RWPE1 (cell line): ENCODE results near the gene TAB2.

Source experiments
- CTCF ChIA-PET: fragments of 350-600 bp; sonication (Branson Sonifier 250); formaldehyde crosslinking; extraction: SDS; loops from one replicate; lab custom pipeline; 2021; lab: Yijun Ruan, JAX
- POLR2A ChIA-PET: fragments of 400-600 bp; formaldehyde crosslinking; extraction: SDS; loops from one replicate; lab custom pipeline; 2020; ENCODE audit warnings: antibody characterized with exemption; ENCODE audit not compliant: low non-redundant PET; lab: Yijun Ruan, JAX
- DNase-seq: peaks from one replicate; pipeline ENCODE4 v3.0.0; 2012; ENCODE audit warnings: low spot score
- H3K27ac ChIP-seq: fragments of 450-650 bp; 2 replicates; pipeline ENCODE4 v1.5.1; 2017
- CTCF ChIP-seq: fragments of 450-650 bp; conservative IDR thresholded peaks from 2 replicates; pipeline ENCODE4 v1.5.1; 2017; ENCODE audit warnings: low read depth, mild to moderate bottlenecking

TAB2 gene

GRCh38 chr6:149364557-149364956, 47.0 kb downstream of the TAB2 start:
- CTCF ChIA-PET: no interaction called here
- POLR2A ChIA-PET: no interaction called here
- no peak for DNase-seq
- TF ChIP-seq CTCF: no peak
- no peak overlapping the region for H3K27ac ChIP-seq

DNA sequence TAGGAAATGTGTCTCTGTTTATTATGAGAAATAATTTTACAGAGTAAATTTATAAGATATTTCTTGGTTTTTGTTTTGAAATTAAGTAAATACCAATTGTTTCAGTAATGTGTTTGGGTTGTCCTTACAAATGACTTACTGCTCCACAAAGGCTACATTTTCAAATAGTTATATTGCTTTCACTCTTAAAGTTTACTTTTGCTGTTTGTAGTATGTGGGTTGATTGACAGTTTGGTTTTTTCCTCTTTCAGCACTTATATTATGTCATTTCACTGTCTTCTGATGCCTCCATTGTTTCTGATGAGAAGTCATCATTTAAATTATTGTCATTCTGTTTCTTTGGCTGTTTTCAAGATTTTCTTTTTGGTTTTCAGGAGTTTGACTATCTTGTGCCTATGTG, 47.7 kb downstream of the TAB2 start:
- ChIA-PET CTCF (no interaction called here), POLR2A (no interaction called here)
- no peak overlapping the region for H3K27ac ChIP-seq
- TF ChIP-seq CTCF: no peak
- no peak for DNase-seq

DNA sequence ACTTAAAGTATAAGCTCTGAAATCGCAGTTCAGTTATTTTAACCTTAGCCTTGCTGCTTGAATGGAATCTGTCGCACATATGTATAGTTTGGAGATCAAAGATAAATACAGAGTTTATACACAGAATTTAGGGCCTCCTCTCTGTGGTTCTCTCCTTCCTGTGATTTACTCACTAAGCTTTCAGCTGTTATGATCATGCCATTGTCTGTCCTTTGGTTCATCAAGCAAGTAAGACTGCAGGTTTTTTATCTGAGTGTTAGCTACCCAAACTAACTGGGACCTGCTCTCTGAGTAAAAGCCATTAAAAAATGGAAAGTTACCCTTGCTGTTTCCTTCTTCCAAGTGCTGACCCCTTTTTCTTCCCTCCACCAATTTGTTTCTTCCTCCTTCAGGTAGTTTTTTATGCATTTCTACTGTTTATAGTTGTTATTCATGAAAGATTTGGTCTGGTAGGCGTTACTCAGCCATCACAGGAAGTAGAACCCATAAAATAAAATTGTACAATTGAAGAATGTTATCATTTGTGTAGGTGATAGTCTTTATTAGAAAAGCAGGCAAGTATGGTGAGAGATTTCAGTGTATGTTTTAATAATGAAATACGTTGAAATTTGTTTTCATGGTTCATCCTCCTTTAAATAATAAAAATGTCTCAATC, 48.9 kb downstream of the TAB2 start:
- POLR2A ChIA-PET: no interaction called here
- TF ChIP-seq CTCF: no peak
- CTCF ChIA-PET: no interaction called here
- no peak for DNase-seq
- H3K27ac ChIP-seq: no peak overlapping the region

DNA sequence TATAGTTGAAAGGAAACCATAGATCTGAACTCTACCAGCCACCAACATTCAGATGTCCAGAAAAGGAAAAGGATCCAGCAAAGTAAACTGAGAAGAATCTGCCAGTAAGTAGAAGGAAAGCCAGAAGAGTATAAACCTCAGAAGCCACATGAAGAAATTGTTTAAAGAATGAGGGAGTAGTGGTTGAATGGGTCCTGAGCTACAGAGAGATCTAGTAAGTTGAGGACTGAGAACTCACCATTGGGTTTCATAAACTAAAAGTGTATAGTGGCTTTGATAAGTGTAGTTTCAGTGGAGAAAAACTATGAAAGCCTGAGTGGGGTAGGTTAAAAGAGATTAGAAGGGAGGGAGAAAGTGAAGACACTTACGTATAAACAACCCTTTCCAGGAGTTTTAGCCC, 50.6 kb downstream of the TAB2 start:
- no peak for DNase-seq
- no peak for TF ChIP-seq CTCF
- POLR2A ChIA-PET: no interaction called here
- CTCF ChIA-PET: interaction anchor here (1.0 kb wide), 1 partner anchor 30 kb away, joined by 3 read pairs; no protein-coding TSS in a partner anchor
- no peak overlapping the region for H3K27ac ChIP-seq

GRCh38 chr6:149371154-149371553, 53.6 kb downstream of the TAB2 start:
- H3K27ac ChIP-seq: no peak overlapping the region
- no peak for TF ChIP-seq CTCF
- no peak for DNase-seq
- ChIA-PET CTCF (interaction anchor here (0.6 kb wide), 1 partner anchor 374 kb away, joined by 4 read pairs; no protein-coding TSS in a partner anchor), POLR2A (no interaction called here)

- no peak for DNase-seq
- no peak overlapping the region for H3K27ac ChIP-seq
- CTCF ChIA-PET: no interaction called here
- TF ChIP-seq CTCF: no peak
- POLR2A ChIA-PET: no interaction called here
Observed at GRCh38 chr6:149372062-149372461, 54.5 kb downstream of the TAB2 start.
